GM06990 (cell line): Measurements from ENCODE around the gene TBCEL.
A peak's percentile ranks its signal among the peaks of the same experiment; 100 is the strongest.

Source experiments
- DNase-seq: peaks from one replicate; pipeline ENCODE4 v3.0.0-alpha.2; 2011; ENCODE audit not compliant: insufficient read length; ENCODE audit errors: extremely low read depth
- H3K27me3 ChIP-seq: replicated peaks from 2 replicates; pipeline ENCODE4 v1.6.0; 2011; ENCODE audit warnings: low read length; ENCODE audit not compliant: control insufficient read depth, insufficient read depth
- H3K36me3 ChIP-seq: 2 replicates; pipeline ENCODE4 v1.5.1; 2011; ENCODE audit warnings: low read length; ENCODE audit not compliant: control insufficient read depth, insufficient read depth
- H3K4me3 ChIP-seq: replicated peaks from 2 replicates; pipeline ENCODE4 v1.5.1; 2011; ENCODE audit warnings: low read depth, mild to moderate bottlenecking, control low read depth, low read length
- CTCF ChIP-seq: IDR thresholded peaks from 2 replicates; pipeline ENCODE4 v1.5.1; 2011; ENCODE audit warnings: low read length, control low read depth, mild to moderate bottlenecking, inconsistent platforms; ENCODE audit not compliant: insufficient read depth, poor library complexity, severe bottlenecking

The TBCEL gene

GRCh38 chr11:120985718-120986569 is 38.0 kb upstream of the TBCEL start:
- Histone ChIP-seq H3K4me3 (peak overlapping the region; percentile 42), H3K27me3 (peaks cover 2% of the 10 kb centered on the region), H3K36me3 (no peaks in the 10 kb centered on the region)
- no peak for TF ChIP-seq CTCF
- peak; percentile 32 for DNase-seq

- DNase-seq: no peak
- H3K27me3 ChIP-seq: peaks cover 3% of the 10 kb centered on the region
- no peak for TF ChIP-seq CTCF
- H3K36me3 ChIP-seq: no peaks in the 10 kb centered on the region
- no peak overlapping the region for H3K4me3 ChIP-seq
Measured at GRCh38 chr11:120988603-120989002, 35.3 kb upstream of the TBCEL start.

- TF ChIP-seq CTCF: no peak
- no peak for DNase-seq
- peaks cover 1% of the 10 kb centered on the region; the same call in 1 of the 2 replicates for H3K27me3 ChIP-seq
- no peak overlapping the region for H3K4me3 ChIP-seq
- H3K36me3 ChIP-seq: no peaks in the 10 kb centered on the region
Measured at GRCh38 chr11:120991830-120992686, 31.8 kb upstream of the TBCEL start.

- TF ChIP-seq CTCF: no peak
- H3K4me3 ChIP-seq: no peak overlapping the region
- H3K27me3 ChIP-seq: 0 out of 2 replicates have a peak, but pooled peaks cover 1% of the 10 kb centered on the region
- DNase-seq: no peak
- no peaks in the 10 kb centered on the region for H3K36me3 ChIP-seq
Measured at GRCh38 chr11:120994091-120994859, 29.6 kb upstream of the TBCEL start.

- H3K36me3 ChIP-seq: no peaks in the 10 kb centered on the region
Measured at GRCh38 chr11:120995184-120995583, 28.7 kb upstream of the TBCEL start.

More at GRCh38 chr11:120995184-120995583, 28.7 kb upstream of the TBCEL start:
- peaks cover 1% of the 10 kb centered on the region; the same call in 1 of the 2 replicates for H3K27me3 ChIP-seq
- H3K4me3 ChIP-seq: no peak overlapping the region
- TF ChIP-seq CTCF: no peak
- no peak for DNase-seq
